Measurements from ENCODE around the gene GP1BB. TPM values are rescaled to one million over a fixed set of nuclear protein-coding genes. Genes with fewer than 3 reads are reported as not detected.

GP1BB gene
- total and polyA plus RNA-seq, 2 donors (not counting 3 experiments of a cell fraction or from before 2014, with no cell fraction given): 1.7 to 6.2 TPM

DNA sequence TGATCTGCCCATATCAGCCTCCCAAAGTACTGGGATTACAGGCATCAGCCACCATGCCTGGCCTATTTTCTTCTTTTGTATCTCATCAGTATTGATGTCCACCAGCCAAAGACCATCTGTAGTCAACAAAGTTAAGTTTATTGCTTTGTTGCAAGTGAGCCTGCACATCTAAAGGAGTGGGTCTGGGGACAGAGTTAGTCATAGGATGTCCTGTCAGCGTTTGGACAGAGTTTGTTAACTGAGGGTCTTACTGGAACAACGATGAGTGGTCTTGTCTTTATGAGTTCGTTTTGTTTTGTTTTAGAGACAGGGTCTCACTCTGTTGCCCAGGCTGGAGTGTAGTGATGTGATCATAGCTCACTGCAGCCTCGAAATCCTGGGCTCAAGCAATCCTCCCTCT, 49.7 kb upstream of the GP1BB start:
- BruUV-seq (replicated peaks): no TSS peak

More for the DNA sequence above, 49.7 kb upstream of the GP1BB start:
- no peak for DNase-seq (ENCODE audit: low read depth, low spot score)
- CTCF ChIA-PET: no interaction called here
- Histone ChIP-seq H3K9ac (replicated peaks; ENCODE audit: extremely low read depth, insufficient read depth, low read length) (no peak overlapping the region), H3K4me3 (replicated peaks in 1 of 3; ENCODE audit: insufficient read depth in 1 of 3, low read depth in 1 of 3, low read length in 3 of 3) (no peak overlapping the region), H3K79me2 (ENCODE audit: control insufficient read depth, insufficient read depth, low read length) (no peaks in the 10 kb centered on the region), H3K4me2 (ENCODE audit: insufficient read depth, low read length) (no peak overlapping the region), H3K9me3 (replicated peaks; ENCODE audit: control insufficient read depth, insufficient read depth, low read length) (no peaks in the 10 kb centered on the region), H3K27me3 (ENCODE audit: control insufficient read depth in 2 of 2, insufficient read depth in 2 of 2, low read length in 2 of 2) (peaks cover 2 to 7% of the 10 kb centered on the region in 2 experiments), H3K36me3 (ENCODE audit: control insufficient read depth in 2 of 2, extremely low read depth in 1 of 2, insufficient read depth in 2 of 2, low read length in 2 of 2) (no peaks in the 10 kb centered on the region), H2AFZ (ENCODE audit: low read depth, low read length) (no peak overlapping the region), H3K9me1 (replicated peaks; ENCODE audit: control insufficient read depth, extremely low read depth, insufficient read depth, low read length) (no peaks in the 10 kb centered on the region), H4K20me1 (replicated peaks; ENCODE audit: control insufficient read depth, extremely low read depth, insufficient read depth, low read length) (no peaks in the 10 kb centered on the region), H3K27ac (ENCODE audit: insufficient read depth, low read depth, low read length) (no peak overlapping the region), H3K4me1 (ENCODE audit: control insufficient read depth, extremely low read depth, insufficient read depth, low read length) (no peaks in the 10 kb centered on the region)
- POLR2A ChIA-PET: no interaction called here
- no peak for FAIRE-seq
- dilution Hi-C loops (cut with MboI; ENCODE audit: extremely low pct_ligation_motif_present, low sequenced_read_pairs): no loop called here
- intact Hi-C loops (cut with micrococcal nuclease): no loop called here
- TF ChIP-seq FOS (IDR thresholded peaks at IDR 0.05; ENCODE audit: borderline replicate concordance, insufficient read depth, low read length): no peak
- TF ChIP-seq GATA2 (IDR thresholded peaks at IDR 0.05; ENCODE audit: insufficient read depth, insufficient read length, low read depth, low read length): no peak
- no peak for TF ChIP-seq EZH2 (IDR thresholded peaks at IDR 0.05; ENCODE audit: borderline replicate concordance, low read depth, low read length, severe bottlenecking)
- no peak for TF ChIP-seq POLR2A (IDR thresholded peaks at IDR 0.05; ENCODE audit: low read depth, low read length)
- TF ChIP-seq, protein P1, sequence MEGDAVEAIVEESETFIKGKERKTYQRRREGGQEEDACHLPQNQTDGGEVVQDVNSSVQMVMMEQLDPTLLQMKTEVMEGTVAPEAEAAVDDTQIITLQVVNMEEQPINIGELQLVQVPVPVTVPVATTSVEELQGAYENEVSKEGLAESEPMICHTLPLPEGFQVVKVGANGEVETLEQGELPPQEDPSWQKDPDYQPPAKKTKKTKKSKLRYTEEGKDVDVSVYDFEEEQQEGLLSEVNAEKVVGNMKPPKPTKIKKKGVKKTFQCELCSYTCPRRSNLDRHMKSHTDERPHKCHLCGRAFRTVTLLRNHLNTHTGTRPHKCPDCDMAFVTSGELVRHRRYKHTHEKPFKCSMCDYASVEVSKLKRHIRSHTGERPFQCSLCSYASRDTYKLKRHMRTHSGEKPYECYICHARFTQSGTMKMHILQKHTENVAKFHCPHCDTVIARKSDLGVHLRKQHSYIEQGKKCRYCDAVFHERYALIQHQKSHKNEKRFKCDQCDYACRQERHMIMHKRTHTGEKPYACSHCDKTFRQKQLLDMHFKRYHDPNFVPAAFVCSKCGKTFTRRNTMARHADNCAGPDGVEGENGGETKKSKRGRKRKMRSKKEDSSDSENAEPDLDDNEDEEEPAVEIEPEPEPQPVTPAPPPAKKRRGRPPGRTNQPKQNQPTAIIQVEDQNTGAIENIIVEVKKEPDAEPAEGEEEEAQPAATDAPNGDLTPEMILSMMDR (IDR thresholded peaks at IDR 0.05; ENCODE audit: extremely low read depth in 1 of 2, insufficient read depth in 1 of 2, low read depth in 1 of 2, low read length in 2 of 2): no peak
- TF ChIP-seq, protein P2, sequence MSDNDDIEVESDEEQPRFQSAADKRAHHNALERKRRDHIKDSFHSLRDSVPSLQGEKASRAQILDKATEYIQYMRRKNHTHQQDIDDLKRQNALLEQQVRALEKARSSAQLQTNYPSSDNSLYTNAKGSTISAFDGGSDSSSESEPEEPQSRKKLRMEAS (IDR thresholded peaks at IDR 0.05; ENCODE audit: insufficient read depth, insufficient read length): no peak
- no peak for TF ChIP-seq MYC (IDR thresholded peaks at IDR 0.05; ENCODE audit: low read depth, low read length)
- TF ChIP-seq JUN (IDR thresholded peaks at IDR 0.05; ENCODE audit: borderline replicate concordance, insufficient read depth, insufficient read length, low read depth): no peak
- no peak for TF ChIP-seq POLR2AphosphoS5 (IDR thresholded peaks at IDR 0.05; ENCODE audit: insufficient read depth, low read depth, low read length)

Measured in endothelial cell of umbilical vein (primary cell).